GM19035 (cell line): ENCODE data around the gene ICOSLG.
"Not testable (repeated sequence)": the region's sequence is repeated elsewhere in the genome, so short reads cannot be mapped to it uniquely, and the experiment has no call there.

Experiments used
- ATAC-seq: cut with Tn5 transposase; IDR thresholded peaks from one replicate; pipeline ENCODE4 v1.9.1; 2021; ENCODE audit not compliant: unreplicated experiment

Gene ICOSLG

GRCh38 chr21:44227614-44228013, 13.1 kb downstream of the ICOSLG start:
- ATAC-seq, result not testable (repeated sequence)

DNA sequence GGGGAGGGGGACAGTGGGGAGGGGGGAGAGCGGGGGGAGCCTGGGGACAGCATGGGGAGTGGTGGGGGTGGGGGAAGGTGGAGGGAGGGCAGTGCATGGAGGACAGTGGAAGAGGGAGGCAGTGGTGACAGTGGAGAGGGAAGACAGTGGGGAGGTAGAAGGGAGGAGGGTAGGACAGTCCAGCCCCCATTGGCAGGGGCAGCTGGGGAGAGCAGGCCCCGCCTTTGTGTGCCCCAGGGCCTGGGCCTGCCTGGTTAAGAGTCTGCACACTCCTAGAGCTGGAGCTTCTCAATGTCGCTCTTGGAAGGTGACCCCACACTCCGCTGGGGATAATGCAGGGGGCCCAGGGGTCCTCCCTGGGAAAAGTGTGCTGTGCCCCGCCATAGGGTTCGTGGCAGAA, 15.1 kb downstream of the ICOSLG start:
- ATAC-seq, result not testable (repeated sequence)

DNA sequence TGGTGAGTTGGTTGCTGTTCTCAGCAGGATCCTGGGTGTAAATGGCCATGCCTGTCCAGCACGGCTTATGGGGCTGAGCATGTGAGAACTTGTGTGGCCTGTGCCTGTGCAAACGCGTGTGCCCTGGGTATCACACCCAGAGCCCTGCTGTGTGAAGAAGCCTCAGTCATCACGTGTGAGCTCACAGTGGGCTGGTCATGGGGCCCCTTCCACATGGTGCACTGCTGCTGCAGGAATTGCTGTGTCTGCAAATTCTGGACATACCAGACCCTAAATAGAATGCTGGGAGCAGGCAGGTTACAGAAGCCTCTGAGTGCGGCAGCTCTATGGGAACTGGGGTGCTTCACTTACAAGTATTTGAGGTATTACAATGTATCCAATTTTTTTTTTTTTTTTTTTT, 17.4 kb downstream of the ICOSLG start:
- not testable (repeated sequence) for ATAC-seq

- not testable (repeated sequence) for ATAC-seq
These were observed 20.1 kb downstream of the ICOSLG start for GRCh38 chr21:44220674-44221073.

DNA sequence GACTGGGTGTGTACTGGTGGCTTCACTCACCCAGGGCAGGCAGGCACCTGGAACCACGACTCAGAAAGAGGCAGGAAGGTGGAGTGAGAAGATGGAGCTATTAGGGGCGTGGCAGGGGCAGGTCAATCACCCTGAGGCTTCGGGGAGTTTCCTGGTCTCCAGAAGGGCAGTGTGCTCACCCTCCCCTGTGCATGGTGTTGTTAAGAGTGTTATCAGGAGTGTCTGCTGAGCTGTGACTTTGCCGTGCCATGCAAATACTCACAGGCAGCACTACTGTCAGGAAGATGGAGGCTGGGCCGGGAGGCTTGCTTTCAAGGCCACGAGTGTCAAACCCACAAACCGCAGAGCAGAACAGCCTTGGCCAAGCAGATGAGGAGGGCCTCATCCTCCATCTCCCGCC, 22.3 kb downstream of the ICOSLG start:
- not testable (repeated sequence) for ATAC-seq

- not testable (repeated sequence) for ATAC-seq
These were observed 28.8 kb downstream of the ICOSLG start for GRCh38 chr21:44211978-44212377.

DNA sequence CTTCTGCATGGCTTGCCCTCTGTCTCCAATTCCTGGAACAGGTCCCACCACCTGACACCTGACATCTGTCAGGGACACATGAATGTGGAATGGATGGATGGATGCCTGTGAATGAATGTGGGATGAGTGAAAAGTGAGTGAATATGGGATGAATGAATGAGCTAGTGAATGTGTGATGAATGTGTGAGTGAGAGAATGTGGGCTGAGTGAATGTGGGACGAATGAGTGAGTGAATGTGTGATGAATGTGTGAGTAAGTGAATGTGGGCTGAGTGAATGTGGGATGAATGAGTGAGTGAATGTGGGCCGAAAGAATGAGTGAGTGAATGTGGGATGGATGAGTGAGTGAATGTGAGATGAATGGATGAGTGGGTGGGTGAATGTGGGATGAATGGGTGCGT, 29.2 kb downstream of the ICOSLG start:
- ATAC-seq, result not testable (repeated sequence)

DNA sequence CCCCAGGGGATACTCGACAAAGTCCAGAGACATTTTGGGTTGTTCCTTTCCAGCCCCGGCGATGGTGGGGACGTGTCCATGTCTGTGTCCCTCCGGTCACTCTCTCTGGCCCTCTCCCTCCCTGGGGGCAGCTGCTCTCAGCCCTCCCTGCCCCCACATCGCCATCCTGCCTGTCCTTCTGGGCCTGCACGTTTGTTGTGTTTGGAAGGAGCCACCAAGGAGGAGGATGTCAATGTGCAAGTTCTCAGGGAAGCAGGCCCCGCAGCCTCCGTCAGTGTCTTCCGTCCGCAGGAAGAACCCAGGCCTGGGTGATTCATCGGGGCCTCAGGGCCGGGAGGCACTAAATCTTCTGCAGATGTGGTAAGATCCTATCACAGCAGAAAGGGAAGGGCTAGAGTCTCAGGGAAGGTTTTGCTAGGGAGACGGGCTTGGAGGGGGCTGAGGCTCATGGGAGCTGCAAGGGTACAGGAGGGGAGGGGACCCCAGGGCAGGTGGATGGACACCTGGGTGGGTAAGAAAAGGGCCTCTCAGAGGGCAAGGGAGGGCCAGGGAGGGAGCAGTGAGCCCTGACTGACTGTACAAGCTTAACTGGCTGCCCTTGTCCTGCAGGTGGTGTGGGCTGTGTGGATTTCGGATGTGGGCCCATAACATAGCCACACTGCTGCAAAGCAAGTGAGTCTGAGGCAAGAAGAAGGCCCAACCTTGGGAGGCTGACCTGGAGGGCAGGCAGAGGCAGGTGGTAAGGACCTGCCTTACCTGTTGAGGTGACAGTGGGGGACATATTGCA, 32.7 kb downstream of the ICOSLG start:
- not testable (repeated sequence) for ATAC-seq

DNA sequence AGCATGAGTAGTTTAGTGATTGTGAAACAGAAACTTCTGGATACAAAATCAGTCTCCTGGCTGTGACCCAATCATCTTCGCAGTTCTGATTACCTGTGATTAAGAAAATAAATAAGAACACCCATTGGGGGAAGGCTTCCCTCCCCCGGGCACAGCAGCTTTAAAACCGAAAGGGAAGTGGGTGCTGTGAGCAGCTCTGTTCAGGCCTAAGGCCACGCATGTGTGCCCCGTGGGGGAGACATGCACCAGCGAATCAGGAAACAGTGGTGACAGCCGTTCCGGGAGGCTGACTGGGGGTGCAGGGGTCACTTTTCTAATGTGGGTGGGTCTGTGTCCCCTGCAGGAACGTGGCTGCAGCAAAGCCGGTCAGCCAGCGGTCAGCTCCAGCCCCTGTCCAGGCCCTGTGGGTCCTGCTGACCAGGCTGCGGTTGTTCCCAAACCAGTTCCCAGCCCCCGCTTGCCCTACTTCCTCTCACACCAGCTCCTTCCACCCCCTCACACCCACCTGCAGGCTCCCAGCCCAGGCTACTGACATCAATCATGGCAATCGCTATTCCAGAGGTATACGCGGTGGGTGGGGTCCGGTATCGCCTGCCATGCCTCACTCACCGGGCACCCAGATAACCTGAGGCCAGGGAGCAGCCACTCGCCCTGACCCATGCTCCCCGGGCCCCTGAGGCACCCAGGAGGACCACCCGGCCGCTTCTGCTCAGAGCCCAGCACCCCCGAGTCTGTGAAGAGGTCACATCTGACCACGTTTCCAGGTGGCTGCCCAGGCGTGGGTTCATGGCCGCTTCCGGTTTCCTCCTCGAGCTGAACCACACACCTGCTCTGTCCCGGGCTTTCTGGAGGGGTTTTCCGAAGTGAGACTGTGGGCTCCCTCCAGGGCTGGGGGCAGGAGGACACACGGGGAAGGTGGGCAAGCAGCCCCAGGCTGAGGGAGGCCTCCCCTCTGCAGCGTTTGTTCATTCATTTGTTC, 33.8 kb downstream of the ICOSLG start:
- ATAC-seq, result peak; percentile 72

DNA sequence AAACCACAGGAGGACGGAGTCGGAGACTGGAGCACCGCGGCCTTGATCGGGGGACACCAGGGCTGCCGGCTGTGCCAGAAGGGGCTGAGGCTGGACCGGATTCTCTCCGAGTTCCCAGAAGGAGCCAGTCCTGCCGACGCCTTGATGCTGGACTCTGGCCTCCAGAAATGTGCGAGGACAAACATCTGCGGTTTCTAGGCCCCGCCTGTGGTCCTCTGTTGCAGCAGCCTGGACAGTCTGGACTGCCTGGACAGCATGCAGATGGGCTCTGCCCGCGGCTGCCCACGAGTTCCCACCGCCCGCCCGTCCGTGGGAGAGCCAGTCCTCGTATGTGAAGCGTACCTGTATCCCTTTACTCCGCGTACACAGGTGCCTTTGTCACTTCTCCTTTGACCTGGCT, 34.6 kb downstream of the ICOSLG start:
- not testable (repeated sequence) for ATAC-seq

DNA sequence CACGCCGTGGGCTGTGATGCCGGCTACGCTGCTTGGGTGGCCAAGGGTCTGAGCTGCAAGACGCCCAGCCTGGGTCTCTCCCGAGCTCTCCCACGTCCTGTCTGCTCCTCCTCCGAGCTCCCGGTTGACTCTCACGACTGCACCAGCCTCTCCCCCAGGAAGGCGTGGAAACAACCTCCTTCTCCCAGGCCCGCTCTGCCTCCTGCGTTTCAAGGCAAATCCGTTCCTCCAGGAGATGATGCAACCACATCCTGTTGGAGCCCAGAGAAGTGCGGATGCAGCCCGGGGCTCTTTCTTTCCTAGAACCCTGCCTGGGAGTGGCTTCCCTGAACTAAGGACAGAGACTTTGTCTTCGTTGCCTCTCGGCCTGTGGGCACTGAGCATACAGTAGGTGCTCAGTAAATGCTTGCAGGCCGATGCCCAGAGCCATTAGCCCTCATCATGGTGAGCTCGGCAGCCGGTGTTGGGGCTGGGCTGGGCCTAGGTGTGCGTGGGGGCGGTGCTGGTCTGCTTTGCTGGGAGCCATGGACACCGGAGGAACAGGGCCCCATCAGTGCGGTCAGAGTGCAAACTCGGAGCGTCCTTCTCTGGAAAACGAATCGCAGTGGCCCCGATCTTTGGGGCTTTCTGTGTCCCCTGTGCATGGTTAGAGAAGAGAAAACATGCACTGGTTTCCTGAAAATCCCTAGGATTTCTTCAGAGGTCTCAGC, 38.0 kb downstream of the ICOSLG start:
- ATAC-seq, result not testable (repeated sequence)

GRCh38 chr21:44199997-44200396, 40.7 kb downstream of the ICOSLG start:
- not testable (repeated sequence) for ATAC-seq

DNA sequence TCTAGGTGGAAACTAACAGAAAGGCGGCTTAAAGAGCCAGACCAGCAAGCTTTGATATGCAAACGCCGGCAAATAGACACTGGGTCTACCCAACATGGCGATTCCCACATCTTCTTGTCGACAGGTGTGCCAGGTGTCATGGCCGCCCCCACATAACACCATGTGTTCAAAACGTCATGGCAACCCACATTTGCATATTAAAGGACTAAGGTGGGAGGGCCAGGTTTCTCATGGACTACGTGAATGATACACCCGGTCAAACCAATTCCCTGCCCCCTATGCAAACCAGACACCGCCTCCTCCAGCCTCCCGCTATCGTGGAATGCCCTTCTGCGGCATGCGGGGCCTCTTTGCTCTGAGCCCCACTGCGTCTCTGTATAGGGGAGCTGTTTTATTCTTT, 41.3 kb downstream of the ICOSLG start:
- ATAC-seq, result no peak

- not testable (repeated sequence) for ATAC-seq
These were observed 43.6 kb downstream of the ICOSLG start for GRCh38 chr21:44197156-44197516.

DNA sequence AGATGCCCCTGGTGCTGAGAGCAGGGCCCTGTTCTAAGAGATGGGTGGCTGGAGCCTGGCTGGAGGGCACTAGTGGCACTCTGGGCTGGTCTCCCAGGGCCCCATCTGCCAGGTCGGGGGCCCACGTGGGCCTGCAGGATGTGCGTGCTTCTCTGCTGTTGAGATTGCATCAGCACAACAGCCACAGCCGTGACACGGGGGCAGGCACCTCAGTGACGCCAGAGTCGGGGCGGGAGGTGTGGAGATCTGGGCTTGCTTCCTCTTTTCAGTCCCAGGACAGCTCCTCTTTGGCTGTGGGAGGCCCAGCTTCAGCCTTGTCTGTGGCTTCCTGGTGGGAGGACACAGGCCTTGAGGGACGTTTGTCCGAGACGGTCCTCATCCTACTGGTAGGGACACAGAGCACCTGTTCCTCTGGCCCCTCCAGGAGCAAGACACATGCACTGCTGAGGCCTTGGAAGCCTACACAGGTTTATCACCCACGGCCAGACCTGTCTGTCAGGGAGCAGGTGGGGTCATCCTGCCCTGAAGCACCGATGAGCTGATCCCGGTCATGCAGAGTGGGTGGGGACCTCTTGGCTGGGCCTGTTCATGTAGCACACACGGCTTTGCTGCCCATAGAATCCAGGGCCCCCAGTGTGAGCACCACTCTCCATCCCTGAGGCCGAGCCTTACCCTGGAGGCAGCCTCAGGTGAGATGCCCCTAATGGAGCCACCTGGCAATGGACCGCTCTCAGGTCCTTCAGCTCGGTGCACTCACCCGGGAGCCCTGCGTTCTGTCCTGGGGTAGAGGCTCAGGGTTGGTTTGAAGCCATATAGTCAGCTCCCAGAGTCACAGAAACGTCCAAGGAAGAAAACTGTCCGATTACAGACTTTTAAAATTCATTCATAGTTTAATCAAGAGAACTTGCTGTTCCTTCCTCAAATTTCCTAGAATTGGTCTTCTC, 44.3 kb downstream of the ICOSLG start:
- ATAC-seq, result peak; percentile 63

GRCh38 chr21:44194888-44195287, 45.9 kb downstream of the ICOSLG start:
- ATAC-seq, result not testable (repeated sequence)

GRCh38 chr21:44194451-44194850, 46.3 kb downstream of the ICOSLG start:
- ATAC-seq, result not testable (repeated sequence)

- ATAC-seq, result not testable (repeated sequence)
These were observed 47.6 kb downstream of the ICOSLG start for GRCh38 chr21:44193108-44193507.

DNA sequence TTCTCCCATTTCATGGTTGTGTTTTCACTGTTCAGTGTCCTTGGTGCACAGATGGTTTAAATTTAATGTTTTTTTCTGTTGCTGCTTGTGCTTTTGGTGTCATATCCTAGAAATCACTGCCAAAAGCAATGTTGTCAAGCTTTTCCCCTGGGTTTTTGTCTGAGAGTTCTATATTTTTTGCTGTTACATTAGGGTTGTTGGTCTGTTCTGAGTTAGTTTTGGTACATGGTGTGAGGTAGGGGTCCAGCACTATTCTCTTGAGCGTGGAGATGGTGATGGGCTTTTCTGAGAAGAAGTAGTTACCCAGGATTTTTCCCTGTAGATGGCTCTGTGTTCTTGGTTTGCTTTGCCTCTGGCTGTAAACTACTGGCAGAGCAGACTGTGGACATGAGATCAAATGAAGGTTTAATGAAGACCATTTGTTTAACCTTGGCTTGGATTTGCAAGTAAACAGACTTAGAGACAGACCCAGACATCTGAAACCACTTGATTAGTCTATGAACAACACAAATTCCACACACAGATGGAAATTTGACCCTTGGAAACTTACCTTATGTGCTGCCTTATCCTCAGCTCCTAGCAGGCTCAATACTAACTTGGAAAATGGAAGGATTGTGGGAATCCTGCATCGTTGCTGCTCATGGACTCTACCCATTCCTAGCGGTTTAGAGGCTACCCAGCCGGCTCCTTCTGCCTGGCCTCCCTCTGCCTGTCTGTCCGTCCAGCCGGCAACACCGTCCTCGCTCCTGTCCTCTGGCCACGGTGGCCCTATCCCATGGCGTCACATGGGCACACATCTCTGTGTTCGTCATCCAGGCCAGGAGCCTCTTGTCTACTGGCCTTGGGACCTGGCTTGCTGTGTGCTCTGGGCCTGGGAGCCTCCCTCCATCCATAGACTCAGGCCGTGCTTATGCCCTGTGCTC, 50.1 kb downstream of the ICOSLG start:
- not testable (repeated sequence) for ATAC-seq
